ENCODE results near the gene OPTN. TPM values are rescaled to one million over a fixed set of nuclear protein-coding genes. Genes with fewer than 3 reads are reported as not detected.

OPTN gene
- total and polyA plus RNA-seq, 2 of the 8 experiments (the other 6 are each of a cell fraction or from before 2014, with no cell fraction given): 4.8 to 20.1 TPM

GRCh38 chr10:13091801-13092200 lies 8.2 kb upstream of the OPTN start (continued):
- TF ChIP-seq CHD7 (IDR thresholded peaks at IDR 0.05; ENCODE audit: insufficient replicate concordance, low read length) (no peak), CHD1 (IDR thresholded peaks at IDR 0.05; ENCODE audit: low read depth, low read length) (no peak)

All from H1 (cell line).